HG03378 (cell line): ENCODE data around the gene CFAP97D1.

Source experiments
- ATAC-seq: cut with Tn5 transposase; IDR thresholded peaks from one replicate; pipeline ENCODE4 v1.9.1; 2021; ENCODE audit warnings: mild to moderate bottlenecking, moderate library complexity; ENCODE audit not compliant: unreplicated experiment

The CFAP97D1 gene

GRCh38 chr17:43767713-43768059, 12.5 kb upstream of the CFAP97D1 start:
- ATAC-seq, result no peak

- ATAC-seq, result no peak
Observed at GRCh38 chr17:43768382-43768781, 11.9 kb upstream of the CFAP97D1 start.

- no peak for ATAC-seq
Observed at GRCh38 chr17:43768943-43769342, 11.3 kb upstream of the CFAP97D1 start.

- no peak for ATAC-seq
Observed at GRCh38 chr17:43769426-43769825, 10.8 kb upstream of the CFAP97D1 start.

GRCh38 chr17:43769859-43770258, 10.4 kb upstream of the CFAP97D1 start:
- no peak for ATAC-seq

- no peak for ATAC-seq
Observed at GRCh38 chr17:43770957-43771356, 9.3 kb upstream of the CFAP97D1 start.

GRCh38 chr17:43771463-43771862, 8.8 kb upstream of the CFAP97D1 start:
- no peak for ATAC-seq

- no peak for ATAC-seq
Observed at GRCh38 chr17:43772877-43773648, 7.2 kb upstream of the CFAP97D1 start.

- ATAC-seq, result no peak
Observed at GRCh38 chr17:43774304-43775250, 5.7 kb upstream of the CFAP97D1 start.

- no peak for ATAC-seq
Observed at GRCh38 chr17:43778337-43779144, 1.7 kb upstream of the CFAP97D1 start, which contains the start of gene DUSP3. Gene DUSP3, minus strand, starts transcription at chr17:43778977. Its CDS starts 53 bp downstream, at chr17:43778924.

- no peak for ATAC-seq
Observed at GRCh38 chr17:43779145-43780125, 800 bp upstream of the CFAP97D1 start.

- ATAC-seq, result no peak
Observed at GRCh38 chr17:43782913-43783680, 2.9 kb downstream of the CFAP97D1 start.

- no peak for ATAC-seq
Observed at GRCh38 chr17:43784068-43784467, 3.8 kb downstream of the CFAP97D1 start.

- no peak for ATAC-seq
Observed at GRCh38 chr17:43784628-43785101, 4.4 kb downstream of the CFAP97D1 start.

- no peak for ATAC-seq
Observed at GRCh38 chr17:43787728-43788127, 7.5 kb downstream of the CFAP97D1 start.

- ATAC-seq, result no peak
Observed at GRCh38 chr17:43788540-43788939, 8.3 kb downstream of the CFAP97D1 start.

- ATAC-seq, result no peak
Observed at GRCh38 chr17:43789482-43789881, 9.2 kb downstream of the CFAP97D1 start.

- ATAC-seq, result no peak
Observed at GRCh38 chr17:43790311-43790940, 10.2 kb downstream of the CFAP97D1 start.
